DMS 273 (cell line): ENCODE data around the gene OSBPL2.

Source experiments
- DNase-seq: peaks from one replicate; lab custom pipeline; 2025; ENCODE audit not compliant: unreplicated experiment; lab: John Stamatoyannopoulos, UW

The OSBPL2 gene

GRCh38 chr20:62237801-62238568 is at the start of gene OSBPL2:
OSBPL2 (plus strand) TSS chr20:62238521; CDS start chr20:62256185, 17,664 bp downstream.
- DNase-seq, result peak; percentile 99

GRCh38 chr20:62190639-62191411 is 47.5 kb upstream of the OSBPL2 start:
- no peak for DNase-seq

GRCh38 chr20:62191781-62192559 is 46.4 kb upstream of the OSBPL2 start:
- DNase-seq, result no peak

GRCh38 chr20:62192635-62193034 is 45.7 kb upstream of the OSBPL2 start:
- DNase-seq, result no peak

- no peak for DNase-seq
Observed at GRCh38 chr20:62193079-62194025, 45.0 kb upstream of the OSBPL2 start.

- DNase-seq, result no peak
Observed at GRCh38 chr20:62195075-62195405, 43.3 kb upstream of the OSBPL2 start.

GRCh38 chr20:62195736-62196135 is 42.6 kb upstream of the OSBPL2 start:
- DNase-seq, result no peak

- DNase-seq, result no peak
Observed at GRCh38 chr20:62196286-62196685, 42.0 kb upstream of the OSBPL2 start.

- DNase-seq, result no peak
Observed at GRCh38 chr20:62197311-62197710, 41.0 kb upstream of the OSBPL2 start.

GRCh38 chr20:62197801-62198200 is 40.5 kb upstream of the OSBPL2 start:
- no peak for DNase-seq

GRCh38 chr20:62198496-62198895 is 39.8 kb upstream of the OSBPL2 start:
- DNase-seq, result no peak

- no peak for DNase-seq
Observed at GRCh38 chr20:62198931-62199330, 39.4 kb upstream of the OSBPL2 start.

GRCh38 chr20:62200491-62201172 is 37.7 kb upstream of the OSBPL2 start:
- DNase-seq, result no peak

GRCh38 chr20:62201173-62202082 is 36.9 kb upstream of the OSBPL2 start:
- no peak for DNase-seq

- DNase-seq, result no peak
Observed at GRCh38 chr20:62202083-62202395, 36.3 kb upstream of the OSBPL2 start.

- no peak for DNase-seq
Observed at GRCh38 chr20:62202676-62203377, 35.5 kb upstream of the OSBPL2 start.

- no peak for DNase-seq
Observed at GRCh38 chr20:62203378-62204030, 34.8 kb upstream of the OSBPL2 start.
